Right cardiac atrium (tissue), 5 donors: ENCODE results near the gene GSDME. TPM values are rescaled to one million over a fixed set of nuclear protein-coding genes. Genes with fewer than 3 reads are reported as not detected.

ENCODE experiments used
- ATAC-seq, 2 donors: fragments of 200-7000 bp; cut with Tn5 transposase; one replicate each; pipeline versions ENCODE4 v1.8.0 to v1.9.1; 2020; ENCODE audit warnings: moderate library complexity in 2 of 2, mild to moderate bottlenecking in 1 of 2
- DNase-seq, 3 donors: peaks; one replicate each; pipeline ENCODE4 v3.0.0-alpha.2; 2020
- H3K27ac ChIP-seq: one replicate; pipeline ENCODE4 v1.5.1; 2013; ENCODE audit warnings: mild to moderate bottlenecking, low read length, control low read depth, moderate library complexity
- H3K27me3 ChIP-seq: one replicate; pipeline ENCODE4 v1.6.1; 2013; ENCODE audit not compliant: control insufficient read depth, insufficient read depth
- H3K4me1 ChIP-seq: one replicate; pipeline ENCODE4 v1.6.1; 2013; ENCODE audit warnings: low read length; ENCODE audit not compliant: control insufficient read depth, insufficient read depth
- H3K4me3 ChIP-seq: one replicate; pipeline ENCODE4 v1.5.1; 2013; ENCODE audit warnings: low read length, control low read depth
- H3K9me3 ChIP-seq: one replicate; pipeline ENCODE4 v1.6.1; 2013; ENCODE audit warnings: low read length; ENCODE audit not compliant: control insufficient read depth
- WGBS: extraction: QIAGEN DNeasy Blood & Tissue Kit; methylation state at CpG from one replicate; pipeline ENCODE4 v1.1.7; 2013; 5-methylcytosine and 5-hydroxymethylcytosine counted together
- intact Hi-C, 4 donors: fragments of 100-400 bp; cut with DNase I; formaldehyde crosslinking; loops; one replicate each; pipeline versions ENCODE4 v1.11.0 to v1.14.0; 2022 to 2023
- polyA plus RNA-seq: library from polyadenylated mRNA; stranded (reverse); fragments of 200-250 nt; gene quantifications from one replicate; pipeline ENCODE4 v1.2.3, GENCODE V29; 2013
- total RNA-seq, 4 donors: library from RNA; stranded (reverse); fragmentation: NEBNext Ultra II Directional; extraction: Animal tissue kit (Norgen Biotek cat#: 25700); gene quantifications; one replicate each; pipeline ENCODE4 v1.2.1, GENCODE V29; 2021
- donor health status: healthy with polysubstance abuse.
- donor health status: DM: no; HTN: yes; CAD: no.
- donor health status: DM: no; HTN: no; CAD: no.
- donor health status: DM: no; HTN: yes; CAD: no; lungs with severe emphysema.
- donor health status: DM: yes; HTN: yes; CAD: no.

The GSDME gene
- total and polyA plus RNA-seq, 5 donors = 4.9 to 9.9 (median 5.3) TPM

GRCh38 chr7:24755541-24756407 lies 1.5 kb downstream of the GSDME start:
- intact Hi-C loops = no loop called here
- H3K27me3 ChIP-seq = no peaks in the 10 kb centered on the region
- 91% methylated on average over 12 of the region's 12 CpGs for WGBS
- H3K4me3 ChIP-seq = no peak overlapping the region
- peaks cover 3% of the 10 kb centered on the region for H3K4me1 ChIP-seq
- DNase-seq = no peak
- no peak overlapping the region for H3K27ac ChIP-seq
- no peak for ATAC-seq
- H3K9me3 ChIP-seq = no peaks in the 10 kb centered on the region

GRCh38 chr7:24754906-24755506 lies 2.3 kb downstream of the GSDME start:
- ATAC-seq (no peak), DNase-seq (no peak)
- 81% methylated on average over 3 of the region's 3 CpGs for WGBS
- Histone ChIP-seq H3K4me3 (no peak overlapping the region), H3K4me1 (peaks cover 3% of the 10 kb centered on the region), H3K27me3 (no peaks in the 10 kb centered on the region), H3K9me3 (no peaks in the 10 kb centered on the region), H3K27ac (no peak overlapping the region)
- intact Hi-C loops = no loop called here

GRCh38 chr7:24752073-24752800 lies 5.0 kb downstream of the GSDME start:
- no peak overlapping the region for H3K4me3 ChIP-seq
- no peak overlapping the region for H3K27ac ChIP-seq
- H3K27me3 ChIP-seq = no peaks in the 10 kb centered on the region
- 82% methylated on average over 3 of the region's 3 CpGs for WGBS
- no peaks in the 10 kb centered on the region for H3K9me3 ChIP-seq
- DNase-seq (no peak), ATAC-seq (no peak)
- intact Hi-C loops = no loop called here
- H3K4me1 ChIP-seq = peaks cover 3% of the 10 kb centered on the region

GRCh38 chr7:24751484-24751883 lies 5.8 kb downstream of the GSDME start:
- Histone ChIP-seq H3K4me1 (peaks cover under 1% of the 10 kb centered on the region), H3K27me3 (no peaks in the 10 kb centered on the region), H3K27ac (no peak overlapping the region), H3K9me3 (no peaks in the 10 kb centered on the region), H3K4me3 (no peak overlapping the region)
- WGBS = 75% methylated on average over 1 of the region's 1 CpG
- intact Hi-C loops = no loop called here
- ATAC-seq (no peak), DNase-seq (no peak)

- no peak for ATAC-seq
- Histone ChIP-seq H3K27ac (no peak overlapping the region), H3K4me1 (no peaks in the 10 kb centered on the region), H3K27me3 (no peaks in the 10 kb centered on the region), H3K9me3 (no peaks in the 10 kb centered on the region), H3K4me3 (no peak overlapping the region)
- WGBS = 95% methylated on average over 3 of the region's 3 CpGs
- intact Hi-C loops = no loop called here
- DNase-seq = no peak
Observed at GRCh38 chr7:24750441-24751055, 6.7 kb downstream of the GSDME start.

- no peaks in the 10 kb centered on the region for H3K9me3 ChIP-seq
- no peaks in the 10 kb centered on the region for H3K27me3 ChIP-seq
- no peak for DNase-seq
- H3K27ac ChIP-seq = no peak overlapping the region
- intact Hi-C loops = no loop called here
- 72% methylated on average over 2 of the region's 2 CpGs for WGBS
- H3K4me1 ChIP-seq = no peaks in the 10 kb centered on the region
- ATAC-seq = no peak
- no peak overlapping the region for H3K4me3 ChIP-seq
Observed at GRCh38 chr7:24748521-24748920, 8.7 kb downstream of the GSDME start.

- ATAC-seq (no peak), DNase-seq (no peak)
- intact Hi-C loops = no loop called here
- Histone ChIP-seq H3K27ac (no peak overlapping the region), H3K4me1 (no peaks in the 10 kb centered on the region), H3K4me3 (no peak overlapping the region), H3K27me3 (no peaks in the 10 kb centered on the region), H3K9me3 (no peaks in the 10 kb centered on the region)
Observed at GRCh38 chr7:24745355-24745754, 11.9 kb downstream of the GSDME start.

- H3K27ac ChIP-seq = no peak overlapping the region
- no peak for DNase-seq
- no peaks in the 10 kb centered on the region for H3K27me3 ChIP-seq
- no peak for ATAC-seq
- H3K4me1 ChIP-seq = no peaks in the 10 kb centered on the region
- H3K4me3 ChIP-seq = no peak overlapping the region
- intact Hi-C loops = no loop called here
- no peaks in the 10 kb centered on the region for H3K9me3 ChIP-seq
- 91% methylated on average over 6 of the region's 6 CpGs for WGBS
Observed at GRCh38 chr7:24743471-24743870, 13.8 kb downstream of the GSDME start.

GRCh38 chr7:24742506-24743162 lies 14.6 kb downstream of the GSDME start:
- Histone ChIP-seq H3K9me3 (no peaks in the 10 kb centered on the region), H3K27ac (no peak overlapping the region), H3K4me3 (no peak overlapping the region), H3K27me3 (no peaks in the 10 kb centered on the region), H3K4me1 (no peaks in the 10 kb centered on the region)
- no peak for ATAC-seq
- intact Hi-C loops = no loop called here
- no peak for DNase-seq
- 91% methylated on average over 9 of the region's 9 CpGs for WGBS

- H3K9me3 ChIP-seq = no peaks in the 10 kb centered on the region
- intact Hi-C loops = no loop called here
- no peaks in the 10 kb centered on the region for H3K27me3 ChIP-seq
- H3K4me1 ChIP-seq = no peaks in the 10 kb centered on the region
- DNase-seq (peak in 2 of 3 donors; percentile 35 to 64), ATAC-seq (peak; percentile 57 to 86)
- 65% methylated on average over 14 of the region's 14 CpGs for WGBS
- H3K4me3 ChIP-seq = no peak overlapping the region
- H3K27ac ChIP-seq = no peak overlapping the region
Observed at GRCh38 chr7:24741679-24742505, 15.4 kb downstream of the GSDME start.
